GM21515 (cell line): Measurements from ENCODE around the gene EEA1.
"Not testable (repeated sequence)": the region's sequence is repeated elsewhere in the genome, so short reads cannot be mapped to it uniquely, and the experiment has no call there.

Experiments used
- ATAC-seq: cut with Tn5 transposase; IDR thresholded peaks from one replicate; pipeline ENCODE4 v1.9.1; 2021; ENCODE audit not compliant: unreplicated experiment

EEA1 gene

GRCh38 chr12:92810370-92810769, 118.7 kb downstream of the EEA1 start:
- ATAC-seq = peak; percentile 75

DNA sequence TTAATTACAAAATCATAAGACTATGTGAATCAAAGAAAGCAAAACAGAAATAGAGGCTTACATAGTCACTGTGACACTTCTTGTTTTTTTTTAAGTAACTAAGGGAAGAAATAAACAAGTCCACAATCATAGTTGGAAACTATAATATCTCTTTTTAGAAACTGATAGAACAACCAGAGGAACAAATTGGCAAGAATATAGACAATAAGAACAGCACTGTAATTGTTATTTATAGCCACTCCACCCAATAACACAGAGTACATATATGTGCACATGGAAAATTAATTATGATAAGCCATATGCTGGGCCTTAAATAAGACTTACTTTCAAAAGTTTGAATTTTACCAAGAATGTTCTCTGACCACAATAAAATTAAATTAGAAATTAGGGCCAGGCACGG, 125.2 kb downstream of the EEA1 start:
- no peak for ATAC-seq

DNA sequence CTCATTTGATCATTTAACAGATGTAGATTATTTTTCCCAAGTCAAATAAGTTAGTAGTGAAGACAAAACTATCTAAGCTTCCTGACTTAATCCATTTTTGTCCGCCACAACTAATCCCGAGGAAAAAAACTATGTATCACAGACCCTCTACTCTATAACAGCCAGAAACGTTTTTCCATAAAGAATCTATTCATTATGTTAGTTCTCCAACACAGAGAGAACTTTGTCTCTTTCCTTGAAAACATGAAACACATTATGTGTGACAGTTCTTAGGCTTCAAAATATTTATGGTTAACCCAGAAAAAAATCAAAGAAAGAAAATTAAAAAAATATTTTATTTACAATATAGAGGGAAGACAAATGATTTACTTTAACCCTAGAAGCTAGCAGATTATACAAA, 126.2 kb downstream of the EEA1 start:
- ATAC-seq = no peak

- ATAC-seq = no peak
Observed at GRCh38 chr12:92796650-92797049, 132.4 kb downstream of the EEA1 start.

- no peak for ATAC-seq
Observed at GRCh38 chr12:92794814-92795213, 134.3 kb downstream of the EEA1 start.

DNA sequence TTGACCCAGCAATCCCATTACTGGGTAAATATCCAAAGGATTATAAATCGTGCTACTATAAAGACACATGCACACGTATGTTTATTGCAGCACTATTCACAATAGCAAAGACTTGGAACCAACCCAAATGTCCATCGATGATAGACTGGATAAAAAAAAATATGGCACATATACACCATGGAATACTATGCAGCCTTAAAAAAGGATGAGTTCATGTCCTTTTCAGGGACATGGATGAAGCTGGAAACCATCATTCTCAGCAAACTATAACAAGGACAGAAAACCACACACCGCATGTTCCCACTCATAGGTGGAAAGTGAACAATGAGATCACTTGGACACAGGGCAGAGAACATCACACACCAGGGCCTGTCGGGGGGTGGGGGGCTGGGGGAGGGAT, 134.7 kb downstream of the EEA1 start:
- not testable (repeated sequence) for ATAC-seq

DNA sequence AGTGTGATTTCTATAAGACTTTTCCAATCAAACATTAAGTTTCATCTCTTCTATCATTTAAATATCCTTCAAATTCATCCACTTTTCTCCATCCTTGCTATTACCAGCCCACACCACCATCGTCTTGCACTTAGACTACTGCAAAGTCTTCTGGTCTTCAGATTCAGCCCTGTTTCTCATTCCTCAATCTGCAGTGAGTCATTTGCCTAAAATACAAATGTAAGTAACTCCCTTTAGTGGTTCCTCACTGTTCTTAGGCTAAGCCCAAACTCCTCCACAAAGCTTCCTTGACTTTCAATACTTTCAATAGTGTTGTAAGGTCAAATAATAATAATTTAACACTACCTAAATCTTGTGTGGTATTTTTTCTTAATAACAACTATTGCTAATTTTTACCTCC, 143.1 kb downstream of the EEA1 start:
- ATAC-seq = no peak

DNA sequence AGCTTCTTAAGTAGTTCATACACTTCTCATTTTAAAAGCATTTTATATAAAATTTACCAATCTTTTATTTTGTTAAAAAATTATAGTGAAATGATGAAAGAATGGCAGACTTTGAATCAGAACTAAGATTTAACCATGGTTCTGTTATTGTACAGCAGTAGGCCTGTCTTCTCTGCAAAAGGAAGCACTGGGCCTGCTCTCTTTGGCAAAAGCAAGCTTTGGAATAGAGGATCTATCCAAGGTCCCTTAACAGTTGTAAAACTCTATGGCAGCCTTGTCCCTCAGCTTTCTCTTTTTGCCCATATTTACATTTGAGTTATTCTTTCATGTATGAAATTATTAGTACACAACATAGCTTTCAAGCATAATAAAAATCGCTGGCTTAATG, 143.5 kb downstream of the EEA1 start:
- ATAC-seq = no peak

DNA sequence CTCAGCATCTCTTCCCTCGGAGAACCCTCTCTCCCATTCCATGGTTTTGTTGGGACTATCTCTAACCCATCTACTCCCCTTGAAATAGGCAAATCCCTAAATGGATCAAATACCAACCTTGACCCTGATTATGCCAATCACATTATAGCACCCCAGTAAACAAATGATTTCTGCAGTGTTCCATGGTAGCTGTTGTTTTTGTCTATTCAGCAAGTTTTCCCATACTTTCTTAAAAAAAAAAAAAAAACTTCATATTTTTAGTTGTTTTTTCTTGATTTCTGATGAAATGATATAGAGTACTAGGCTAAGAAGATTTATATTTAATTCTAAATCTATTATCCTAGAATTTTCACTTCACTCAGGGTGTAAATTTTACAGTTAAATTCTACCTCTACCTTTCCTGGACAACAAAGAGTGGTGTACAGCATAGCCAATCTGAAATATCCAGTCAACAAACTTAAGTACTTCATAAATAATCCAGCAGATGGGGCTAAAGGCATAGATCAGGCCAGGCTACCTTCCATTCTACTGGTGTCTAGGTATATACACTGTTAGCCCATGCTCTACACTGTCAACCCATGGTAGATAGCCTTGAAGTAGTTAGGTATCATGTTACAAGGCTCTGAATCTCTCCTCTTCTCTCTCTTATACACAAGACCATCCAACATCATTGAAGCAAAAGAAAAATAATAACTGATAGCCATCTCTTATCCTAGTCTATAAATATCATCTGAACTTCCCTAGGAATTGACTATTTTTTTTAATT, 144.1 kb downstream of the EEA1 start:
- ATAC-seq = peak; percentile 97

- no peak for ATAC-seq
Observed at GRCh38 chr12:92784356-92784755, 144.7 kb downstream of the EEA1 start.

DNA sequence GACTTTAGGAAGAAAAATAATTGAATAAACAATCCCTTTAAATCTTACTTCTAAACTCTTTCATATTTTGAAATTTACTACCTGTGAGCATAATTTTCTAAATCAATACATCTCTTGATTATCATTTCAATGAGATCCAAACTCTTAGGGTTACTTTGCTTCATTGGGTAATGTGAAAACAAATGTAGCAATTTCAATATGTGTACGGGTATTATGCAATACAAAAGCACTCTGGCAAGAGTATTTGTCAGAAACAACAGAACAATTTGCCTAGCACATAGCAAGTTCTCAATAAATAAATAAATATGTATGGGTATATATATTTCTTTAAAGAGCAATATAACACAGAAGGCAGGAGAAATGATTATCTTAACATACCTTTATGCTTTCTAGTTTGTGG, 149.2 kb downstream of the EEA1 start:
- no peak for ATAC-seq

- no peak for ATAC-seq
Observed at GRCh38 chr12:92778525-92778924, 150.6 kb downstream of the EEA1 start.

DNA sequence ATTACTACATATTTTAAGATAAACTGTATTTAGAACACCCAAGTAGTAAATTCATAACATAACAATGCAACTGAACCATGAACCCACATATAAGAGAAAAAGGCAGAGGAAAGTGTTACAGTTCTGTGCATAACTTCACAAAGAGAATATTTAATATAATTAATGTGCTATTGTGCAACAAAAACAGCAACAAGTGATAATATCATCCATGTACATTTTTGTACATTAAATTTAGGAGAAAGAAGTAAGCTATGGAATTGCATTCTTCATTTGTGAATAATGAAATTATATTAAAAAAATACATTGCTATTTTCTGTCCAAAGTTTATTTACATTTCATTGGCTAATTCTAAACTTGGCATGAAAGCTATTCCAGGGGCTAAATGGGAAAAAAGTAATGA, 153.7 kb downstream of the EEA1 start:
- ATAC-seq = no peak

DNA sequence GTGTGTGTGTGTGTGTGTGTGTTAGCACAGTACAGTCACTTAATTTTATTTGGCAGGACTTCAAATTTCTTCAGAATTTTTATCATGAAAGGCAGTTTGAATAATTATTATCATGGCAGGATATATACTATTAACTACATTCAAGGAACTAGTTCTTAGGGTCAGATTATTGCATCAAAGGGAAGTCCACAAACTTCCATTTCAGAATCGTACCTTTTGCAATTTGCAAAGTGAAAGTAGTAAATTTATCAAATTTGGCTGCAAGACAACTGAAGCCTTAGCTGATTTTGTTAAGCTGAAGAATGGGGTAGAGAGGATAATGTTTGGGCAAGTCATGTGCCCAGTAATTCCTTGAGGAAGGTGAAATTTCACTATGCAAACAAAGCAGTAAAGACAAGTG, 158.1 kb downstream of the EEA1 start:
- no peak for ATAC-seq

DNA sequence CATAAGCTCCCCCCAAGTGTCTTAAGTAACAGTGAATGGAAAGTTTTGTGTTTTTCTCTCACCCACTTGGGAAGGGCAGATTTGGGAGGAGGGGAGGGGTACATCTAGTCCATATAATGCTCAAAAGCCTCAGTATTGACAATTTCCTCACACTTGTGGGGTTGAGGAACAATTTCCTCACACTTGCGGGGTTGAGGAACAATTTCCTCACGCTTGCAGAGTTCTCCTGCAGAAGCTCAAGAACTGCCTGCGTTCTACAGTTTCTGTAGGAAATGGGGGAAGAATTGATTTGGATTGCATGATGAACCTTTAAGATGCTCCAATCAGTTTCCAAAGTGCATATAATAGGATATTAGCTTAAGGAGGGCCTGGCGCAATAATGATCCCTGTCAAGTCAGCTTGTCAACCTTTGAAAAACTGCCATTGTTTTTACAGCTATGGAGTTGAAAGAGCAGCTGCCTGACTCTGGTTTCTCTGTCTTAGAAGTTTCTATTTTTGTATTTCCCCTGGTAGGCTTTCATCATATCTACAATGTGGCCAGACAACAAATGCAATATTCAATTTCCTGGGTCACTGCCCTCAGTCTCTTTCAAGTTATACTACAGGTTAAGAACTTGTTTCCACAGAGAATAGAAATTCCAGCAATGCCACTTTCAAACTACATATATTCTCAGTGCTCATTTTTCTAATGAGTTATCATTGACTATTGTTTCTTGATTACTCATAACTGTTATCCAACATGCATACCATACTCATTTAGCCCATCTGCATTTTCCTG, 159.8 kb downstream of the EEA1 start:
- ATAC-seq = peak; percentile 89

DNA sequence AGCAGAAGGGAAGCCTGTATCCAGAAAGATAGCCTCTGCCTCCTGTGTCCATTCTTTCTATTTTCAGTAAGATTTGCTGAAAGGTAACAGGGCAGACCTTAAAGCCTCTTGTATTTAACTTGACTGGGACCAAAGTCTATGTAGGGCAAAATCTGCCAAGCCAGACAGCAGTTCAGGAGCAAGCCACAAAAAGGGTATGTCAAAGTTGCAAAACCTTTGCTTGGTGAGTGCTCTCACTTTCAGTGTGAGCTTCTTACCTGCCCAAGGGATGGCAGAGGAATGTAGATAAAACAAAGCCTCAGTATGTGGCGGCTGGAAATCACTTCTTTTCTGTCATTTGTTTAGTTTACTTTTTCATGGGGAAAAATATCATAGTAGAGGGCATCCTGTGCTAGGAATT, 163.2 kb downstream of the EEA1 start:
- no peak for ATAC-seq

DNA sequence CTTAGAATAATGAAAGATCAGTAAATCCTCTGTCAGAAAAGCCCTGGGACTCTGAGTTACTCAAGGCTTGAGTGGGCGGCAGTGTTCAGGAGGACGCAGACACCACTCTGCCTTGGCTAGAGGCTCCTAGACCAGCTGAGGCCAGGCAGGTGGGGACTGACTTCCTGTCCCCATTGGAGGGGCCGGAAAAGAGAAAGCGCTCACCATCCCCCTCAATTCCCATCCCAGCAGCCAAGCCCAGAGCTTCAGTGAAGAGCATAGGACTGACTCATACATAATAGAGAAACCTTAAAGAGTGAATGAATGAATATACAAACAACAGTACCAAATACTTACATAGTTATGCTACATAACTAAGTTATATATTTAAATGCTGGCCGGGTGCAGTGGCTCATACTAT, 164.3 kb downstream of the EEA1 start:
- no peak for ATAC-seq

DNA sequence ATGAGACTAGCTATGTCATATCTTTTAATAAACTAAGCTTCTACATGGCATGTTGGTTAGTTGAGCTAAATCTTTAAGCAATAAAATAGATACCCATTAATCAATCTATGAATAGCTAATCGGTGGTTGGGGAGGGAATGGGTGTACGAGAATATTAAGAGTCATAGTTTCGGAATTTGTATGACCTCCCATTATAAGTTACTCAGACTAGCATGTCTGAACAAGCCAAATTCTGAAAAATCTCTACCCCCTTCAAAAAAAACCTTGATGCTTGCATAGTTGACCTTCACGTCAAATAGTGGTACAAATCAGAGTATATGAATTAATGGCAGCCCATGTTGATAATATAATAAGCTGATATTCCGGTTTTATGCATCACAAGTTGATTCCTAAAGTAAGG, 166.3 kb downstream of the EEA1 start:
- no peak for ATAC-seq

DNA sequence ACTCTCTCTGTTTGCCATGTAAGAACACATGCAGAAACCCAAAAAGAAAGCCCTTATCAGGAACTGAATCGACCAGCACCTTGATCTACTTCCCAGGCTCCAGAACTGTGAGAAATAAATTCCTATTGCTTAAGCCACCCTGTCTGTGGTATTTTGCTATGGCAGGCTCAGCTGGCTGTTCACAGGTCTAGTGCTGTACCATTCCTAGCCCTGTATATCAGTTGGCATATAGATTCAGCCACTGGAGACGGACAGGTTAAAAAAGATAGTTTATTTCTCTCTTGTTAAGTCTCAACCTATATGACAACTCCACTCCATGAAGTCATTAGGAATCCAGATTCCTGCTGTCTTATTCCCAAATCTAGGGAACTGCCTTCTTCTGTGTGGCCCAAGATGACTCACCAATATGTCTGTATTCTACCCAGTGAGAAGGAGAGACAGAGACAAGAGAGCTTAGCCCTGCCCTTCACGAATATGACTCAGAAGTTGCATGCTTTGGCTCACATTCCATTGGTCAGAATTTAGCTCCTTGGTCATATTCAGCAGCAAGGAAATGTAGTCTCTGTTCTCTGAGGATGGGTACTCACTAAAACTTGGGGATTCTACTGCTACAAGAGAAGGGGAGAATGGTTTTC, 169.3 kb downstream of the EEA1 start:
- no peak for ATAC-seq

GRCh38 chr12:92757597-92758121, 171.4 kb downstream of the EEA1 start:
- no peak for ATAC-seq

DNA sequence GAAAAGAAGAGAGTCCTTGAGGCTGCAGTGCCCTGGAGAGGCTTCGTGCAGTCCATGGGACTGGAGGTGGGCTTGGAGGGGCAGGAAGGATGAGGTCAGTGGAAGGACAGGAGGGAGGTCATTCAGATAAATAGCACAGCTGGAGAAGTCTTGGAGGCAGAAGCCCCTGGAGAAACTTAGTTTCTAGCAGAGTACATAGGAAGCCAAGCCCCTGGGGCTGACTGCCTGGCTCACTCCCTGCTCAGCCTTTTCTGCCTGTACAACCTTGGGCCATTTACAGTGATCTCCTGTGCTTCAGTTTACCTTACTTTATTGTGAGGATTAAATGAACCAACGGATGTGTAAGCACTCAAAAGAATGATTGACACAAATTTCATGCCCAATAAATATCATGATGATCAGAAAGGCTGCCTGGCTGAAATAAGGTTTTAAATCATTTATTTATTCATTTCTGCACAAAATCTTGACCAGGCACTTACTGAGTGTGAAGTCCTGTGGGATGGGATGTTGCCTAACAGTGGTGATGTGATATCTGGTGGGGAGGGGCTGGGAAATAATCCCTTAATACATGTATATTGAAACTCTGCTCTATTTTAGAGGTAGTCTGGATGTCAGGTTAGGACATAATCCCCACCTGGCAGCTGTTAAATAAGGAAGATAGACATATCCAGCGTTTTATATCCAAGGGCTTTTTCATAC, 172.0 kb downstream of the EEA1 start:
- no peak for ATAC-seq
